HL-60 (cell line): ENCODE measurements around the gene RFC4.
A peak's percentile ranks its signal among the peaks of the same experiment; 100 is the strongest.

Experiments
- DNase-seq, 2 experiments: peaks; one replicate each; pipeline ENCODE4 v3.0.0-alpha.2; 2010 to 2020; ENCODE audit warnings: low read depth in 1 of 2, low spot score in 1 of 2
- H3K27ac ChIP-seq: fragments of 250-450 bp; sonication (Bioruptor Pico); replicated peaks from 2 replicates; pipeline ENCODE4 v1.5.1; 2020; ENCODE audit warnings: mild to moderate bottlenecking, moderate library complexity
- H3K27me3 ChIP-seq: fragments of 250-450 bp; sonication (Bioruptor Pico); 2 replicates; pipeline ENCODE4 v1.5.1; 2021; ENCODE audit warnings: mild to moderate bottlenecking, moderate library complexity; ENCODE audit not compliant: insufficient read depth, poor library complexity, severe bottlenecking
- H3K4me3 ChIP-seq: replicated peaks from 2 replicates; pipeline ENCODE4 v1.5.1; 2011; ENCODE audit warnings: mild to moderate bottlenecking, control low read depth, low read length; ENCODE audit not compliant: insufficient read depth
- GABPA ChIP-seq: IDR thresholded peaks from 2 replicates; pipeline ENCODE4 v1.6.1; 2012; ENCODE audit warnings: low read depth
- POLR2AphosphoS5 ChIP-seq: IDR thresholded peaks from 2 replicates; pipeline ENCODE4 v1.6.1; 2012; ENCODE audit warnings: low read depth
- SPI1 ChIP-seq: IDR thresholded peaks from 2 replicates; pipeline ENCODE4 v1.6.1; 2012; ENCODE audit warnings: low read depth, mild to moderate bottlenecking, borderline replicate concordance
- TF ChIP-seq, protein P1 (sequence below): IDR thresholded peaks from 2 replicates; pipeline ENCODE4 v1.6.1; 2012; ENCODE audit warnings: low read depth; ENCODE audit not compliant: insufficient replicate concordance
- TF ChIP-seq, protein P2 (sequence below): IDR thresholded peaks from one replicate; pipeline ENCODE4 v1.5.1; 2011; ENCODE audit warnings: low read length, control low read depth, inconsistent platforms; ENCODE audit not compliant: insufficient read depth

The RFC4 gene

DNA sequence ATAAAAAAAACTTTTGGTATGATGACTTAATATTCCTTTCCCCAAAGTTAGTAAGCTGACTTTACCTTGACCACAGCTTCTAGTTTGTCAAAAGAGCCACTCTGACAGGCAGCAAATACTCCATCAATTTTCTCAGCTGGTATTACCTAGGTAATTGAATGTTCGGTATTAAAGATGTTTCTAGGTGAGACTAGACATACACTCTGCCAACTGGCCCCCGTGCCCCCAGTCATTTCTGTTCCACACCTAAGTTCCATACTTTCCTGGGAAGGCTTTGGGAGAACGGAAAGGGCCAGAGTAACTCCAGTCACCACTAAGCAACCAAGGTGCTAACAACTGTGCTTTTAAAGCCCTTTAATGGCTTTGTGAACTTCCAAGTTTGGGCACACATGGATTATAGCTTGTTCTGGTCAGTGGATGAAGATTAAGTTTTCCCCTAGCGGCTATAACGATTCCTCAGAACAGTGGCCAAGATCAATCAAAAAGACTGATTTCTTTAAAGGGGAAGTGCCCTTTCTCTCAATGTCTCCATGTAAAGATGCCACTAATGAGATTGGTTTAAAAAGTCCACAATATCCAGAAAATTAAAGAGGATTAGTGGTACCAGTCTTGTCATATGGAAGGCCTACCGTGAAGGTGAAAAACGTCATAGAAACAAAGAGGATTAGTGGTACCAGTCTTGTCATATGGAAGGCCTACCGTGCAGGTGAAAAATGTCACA, 15.9 kb downstream of the RFC4 start:
- DNase-seq = peak in 1 of 2 experiments; percentile 34
- TF ChIP-seq, protein P1, sequence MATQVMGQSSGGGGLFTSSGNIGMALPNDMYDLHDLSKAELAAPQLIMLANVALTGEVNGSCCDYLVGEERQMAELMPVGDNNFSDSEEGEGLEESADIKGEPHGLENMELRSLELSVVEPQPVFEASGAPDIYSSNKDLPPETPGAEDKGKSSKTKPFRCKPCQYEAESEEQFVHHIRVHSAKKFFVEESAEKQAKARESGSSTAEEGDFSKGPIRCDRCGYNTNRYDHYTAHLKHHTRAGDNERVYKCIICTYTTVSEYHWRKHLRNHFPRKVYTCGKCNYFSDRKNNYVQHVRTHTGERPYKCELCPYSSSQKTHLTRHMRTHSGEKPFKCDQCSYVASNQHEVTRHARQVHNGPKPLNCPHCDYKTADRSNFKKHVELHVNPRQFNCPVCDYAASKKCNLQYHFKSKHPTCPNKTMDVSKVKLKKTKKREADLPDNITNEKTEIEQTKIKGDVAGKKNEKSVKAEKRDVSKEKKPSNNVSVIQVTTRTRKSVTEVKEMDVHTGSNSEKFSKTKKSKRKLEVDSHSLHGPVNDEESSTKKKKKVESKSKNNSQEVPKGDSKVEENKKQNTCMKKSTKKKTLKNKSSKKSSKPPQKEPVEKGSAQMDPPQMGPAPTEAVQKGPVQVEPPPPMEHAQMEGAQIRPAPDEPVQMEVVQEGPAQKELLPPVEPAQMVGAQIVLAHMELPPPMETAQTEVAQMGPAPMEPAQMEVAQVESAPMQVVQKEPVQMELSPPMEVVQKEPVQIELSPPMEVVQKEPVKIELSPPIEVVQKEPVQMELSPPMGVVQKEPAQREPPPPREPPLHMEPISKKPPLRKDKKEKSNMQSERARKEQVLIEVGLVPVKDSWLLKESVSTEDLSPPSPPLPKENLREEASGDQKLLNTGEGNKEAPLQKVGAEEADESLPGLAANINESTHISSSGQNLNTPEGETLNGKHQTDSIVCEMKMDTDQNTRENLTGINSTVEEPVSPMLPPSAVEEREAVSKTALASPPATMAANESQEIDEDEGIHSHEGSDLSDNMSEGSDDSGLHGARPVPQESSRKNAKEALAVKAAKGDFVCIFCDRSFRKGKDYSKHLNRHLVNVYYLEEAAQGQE = no peak
- TF ChIP-seq SPI1 (peak; percentile 87), POLR2AphosphoS5 (peak; percentile 94)
- TF ChIP-seq, protein P2, sequence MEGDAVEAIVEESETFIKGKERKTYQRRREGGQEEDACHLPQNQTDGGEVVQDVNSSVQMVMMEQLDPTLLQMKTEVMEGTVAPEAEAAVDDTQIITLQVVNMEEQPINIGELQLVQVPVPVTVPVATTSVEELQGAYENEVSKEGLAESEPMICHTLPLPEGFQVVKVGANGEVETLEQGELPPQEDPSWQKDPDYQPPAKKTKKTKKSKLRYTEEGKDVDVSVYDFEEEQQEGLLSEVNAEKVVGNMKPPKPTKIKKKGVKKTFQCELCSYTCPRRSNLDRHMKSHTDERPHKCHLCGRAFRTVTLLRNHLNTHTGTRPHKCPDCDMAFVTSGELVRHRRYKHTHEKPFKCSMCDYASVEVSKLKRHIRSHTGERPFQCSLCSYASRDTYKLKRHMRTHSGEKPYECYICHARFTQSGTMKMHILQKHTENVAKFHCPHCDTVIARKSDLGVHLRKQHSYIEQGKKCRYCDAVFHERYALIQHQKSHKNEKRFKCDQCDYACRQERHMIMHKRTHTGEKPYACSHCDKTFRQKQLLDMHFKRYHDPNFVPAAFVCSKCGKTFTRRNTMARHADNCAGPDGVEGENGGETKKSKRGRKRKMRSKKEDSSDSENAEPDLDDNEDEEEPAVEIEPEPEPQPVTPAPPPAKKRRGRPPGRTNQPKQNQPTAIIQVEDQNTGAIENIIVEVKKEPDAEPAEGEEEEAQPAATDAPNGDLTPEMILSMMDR = no peak
- H3K27ac ChIP-seq = 0 out of 2 replicates have a peak overlapping the region, but pooled peaks have one; percentile 2

DNA sequence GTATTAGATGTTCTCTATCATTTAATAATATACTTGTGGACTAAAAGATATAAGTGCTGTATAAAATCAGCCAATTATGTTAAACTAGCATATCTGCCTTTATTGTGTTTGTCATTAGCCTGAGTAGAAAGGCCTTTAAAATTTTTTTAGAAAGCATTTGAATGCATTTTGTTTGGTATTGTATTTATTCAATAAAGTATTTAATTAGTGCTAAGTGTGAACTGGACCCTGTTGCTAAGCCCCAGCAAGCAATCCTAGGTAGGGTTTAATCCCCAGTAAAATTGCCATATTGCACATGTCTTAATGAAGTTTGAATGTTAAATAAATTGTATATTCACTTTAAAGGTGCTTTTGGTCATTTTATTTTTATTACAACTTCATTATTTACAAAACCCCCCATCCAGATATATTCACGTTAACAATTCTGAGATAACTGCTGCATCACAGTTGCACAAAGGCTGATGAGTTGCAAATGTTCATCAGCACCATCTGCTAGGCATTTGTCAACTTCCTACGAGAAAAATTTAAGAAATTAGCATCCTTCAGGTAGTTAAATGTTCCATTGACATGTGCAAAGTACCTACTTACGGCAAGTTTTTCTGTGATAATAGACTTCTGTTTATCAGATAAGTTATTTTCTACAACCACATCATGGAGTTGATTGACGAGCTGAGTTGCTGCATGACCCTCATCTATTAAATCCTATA, 16.6 kb downstream of the RFC4 start:
- Histone ChIP-seq H3K27ac (no peak overlapping the region), H3K4me3 (no peak overlapping the region), H3K27me3 (no peaks in the 10 kb centered on the region)
- no peak for DNase-seq
- TF ChIP-seq, protein P2 = no peak
- no peak for TF ChIP-seq GABPA
- TF ChIP-seq, protein P1 = no peak
- TF ChIP-seq SPI1 = no peak
- TF ChIP-seq POLR2AphosphoS5 = no peak; the same call in 1 of the 2 replicates

More for the DNA sequence above, 15.9 kb downstream of the RFC4 start:
- H3K27me3 ChIP-seq = no peaks in the 10 kb centered on the region
- no peak overlapping the region for H3K4me3 ChIP-seq

DNA sequence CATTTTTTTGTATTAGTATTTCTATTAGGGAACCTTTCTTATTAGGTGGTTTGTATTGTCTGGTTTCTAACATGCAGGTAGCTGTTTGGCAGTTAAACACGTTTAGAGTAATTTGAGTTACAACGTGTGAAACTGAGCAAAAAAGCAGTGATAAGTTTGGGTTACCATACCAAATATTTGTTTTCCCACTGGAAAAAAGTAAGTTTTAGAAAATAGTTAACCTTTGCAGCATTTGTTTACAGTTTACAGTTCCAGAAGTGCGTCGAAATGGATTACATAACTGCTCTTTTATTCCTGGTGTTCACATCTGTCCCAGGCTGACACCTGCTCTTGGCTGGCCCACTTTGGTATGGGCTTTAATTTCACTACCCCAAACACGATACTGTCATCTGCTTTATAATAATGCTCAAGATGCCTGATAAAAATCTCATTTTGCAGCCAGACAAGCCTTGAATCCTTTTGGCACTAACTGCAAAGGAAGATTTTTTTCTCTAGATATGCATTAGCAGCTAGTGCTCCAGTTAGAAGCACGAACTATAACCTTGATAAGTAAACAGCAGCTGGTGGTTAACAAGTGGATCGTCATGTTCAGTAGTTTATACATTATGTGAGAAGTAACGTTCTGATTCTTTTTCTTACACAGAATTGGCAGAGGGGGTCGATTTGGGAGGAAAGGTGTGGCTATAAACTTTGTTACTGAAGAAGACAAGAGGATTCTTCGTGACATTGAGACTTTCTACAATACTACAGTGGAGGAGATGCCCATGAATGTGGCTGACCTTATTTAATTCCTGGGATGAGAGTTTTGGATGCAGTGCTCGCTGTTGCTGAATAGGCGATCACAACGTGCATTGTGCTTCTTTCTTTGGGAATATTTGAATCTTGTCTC, 17.6 kb downstream of the RFC4 start:
- H3K27ac ChIP-seq = no peak overlapping the region
- no peaks in the 10 kb centered on the region for H3K27me3 ChIP-seq
- no peak for DNase-seq
- TF ChIP-seq POLR2AphosphoS5 (peak; percentile 54; the same call in 1 of the 2 replicates), SPI1 (no peak), GABPA (no peak)
- TF ChIP-seq, protein P1 = no peak
- TF ChIP-seq, protein P2 = no peak
- no peak overlapping the region for H3K4me3 ChIP-seq
